Stimulated activated CD8-positive, alpha-beta memory T cell treated with anti-CD3 and anti-CD28 coated beads, Interleukin-2, amount 100 ng/mL, for 1 hour (primary cell): ENCODE measurements around the gene PCGF3.

ENCODE experiments used
- DNase-seq, 2 donors: peaks; one replicate each; pipeline ENCODE4 v3.0.0-alpha.2; 2020; ENCODE audit warnings: low read depth in 2 of 2

The PCGF3 gene

DNA sequence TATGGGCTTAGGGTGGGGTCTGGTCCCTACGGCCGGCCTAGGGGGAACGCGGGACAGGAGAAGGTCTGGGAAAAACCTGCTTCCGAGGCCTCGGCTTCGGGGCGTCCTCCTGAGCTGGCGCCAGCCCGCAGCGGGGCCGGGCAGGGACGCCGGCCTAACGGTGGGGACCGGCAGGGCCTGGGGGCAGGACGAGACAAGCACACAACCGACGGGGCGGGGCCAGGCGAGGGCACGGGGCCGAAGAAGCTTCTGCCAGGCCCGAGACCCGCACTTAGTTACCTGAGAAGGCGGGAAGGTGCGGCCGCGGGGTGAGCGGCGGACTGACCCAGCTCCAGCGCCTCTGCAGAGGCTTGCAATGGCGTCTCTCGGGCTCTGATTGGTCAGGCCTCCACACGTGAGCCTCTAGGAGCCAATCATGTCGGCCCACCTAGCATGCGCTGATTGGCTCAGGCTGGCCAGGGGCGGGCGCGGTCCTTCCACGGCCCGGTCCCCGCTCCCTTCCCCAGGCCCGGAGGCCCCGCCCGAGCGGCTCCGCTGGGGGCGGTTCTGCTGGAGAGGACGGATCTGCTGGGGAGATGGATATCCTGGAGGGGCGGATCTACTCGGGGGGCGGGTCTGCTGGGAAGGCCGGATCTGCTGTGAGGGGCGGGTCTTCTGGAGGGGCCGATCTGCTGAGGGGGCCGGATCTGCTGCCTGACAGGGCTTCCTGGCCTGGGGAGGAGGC lies 76.0 kb downstream of the PCGF3 start:
- peak; percentile 96 to 97 for DNase-seq

DNA sequence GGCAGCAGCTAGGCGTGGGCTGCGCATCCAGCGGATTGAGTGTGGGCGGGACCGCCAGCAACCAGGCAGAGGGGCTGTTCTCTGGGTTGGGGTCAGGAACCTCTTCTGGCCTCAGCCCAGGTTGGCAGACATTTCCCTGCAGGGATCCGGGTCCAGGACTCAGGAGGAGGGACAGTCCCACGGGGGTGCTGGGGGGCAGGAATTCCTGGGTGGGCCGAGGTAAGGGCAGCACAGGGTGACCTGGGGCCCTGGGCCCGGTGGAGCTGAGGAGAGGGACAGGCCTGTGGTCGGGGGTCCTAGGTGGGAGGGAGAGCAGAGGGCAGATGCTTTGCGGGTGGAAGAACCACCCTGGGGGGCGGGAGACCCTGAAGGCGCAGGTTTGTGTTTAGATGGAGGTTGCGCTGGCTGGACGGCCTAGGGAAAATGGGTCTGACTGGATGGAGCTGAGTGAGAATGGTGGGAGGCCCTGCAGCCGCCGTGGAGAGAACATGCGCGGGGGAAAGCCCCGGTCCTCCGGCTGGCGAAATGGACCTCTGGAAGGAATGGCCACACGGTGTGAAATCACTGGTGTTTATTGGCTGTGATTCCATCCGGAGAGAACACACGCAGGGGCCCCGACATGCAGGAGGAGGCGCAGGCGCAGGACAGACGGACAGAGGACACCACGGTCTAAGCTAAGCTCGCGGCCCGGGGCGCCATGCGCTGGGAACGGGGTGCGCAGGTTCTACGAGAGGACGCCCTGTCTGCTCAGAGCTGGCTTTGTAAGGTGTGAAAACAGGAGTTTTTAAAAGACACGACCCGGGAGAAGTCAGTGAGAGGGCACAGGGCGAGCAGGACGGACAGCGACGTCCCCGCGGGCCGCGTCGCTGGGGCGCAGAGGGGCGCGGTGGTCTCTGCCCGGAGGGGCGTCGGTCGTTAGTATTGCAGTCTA lies 79.0 kb downstream of the PCGF3 start:
- DNase-seq = no peak

DNA sequence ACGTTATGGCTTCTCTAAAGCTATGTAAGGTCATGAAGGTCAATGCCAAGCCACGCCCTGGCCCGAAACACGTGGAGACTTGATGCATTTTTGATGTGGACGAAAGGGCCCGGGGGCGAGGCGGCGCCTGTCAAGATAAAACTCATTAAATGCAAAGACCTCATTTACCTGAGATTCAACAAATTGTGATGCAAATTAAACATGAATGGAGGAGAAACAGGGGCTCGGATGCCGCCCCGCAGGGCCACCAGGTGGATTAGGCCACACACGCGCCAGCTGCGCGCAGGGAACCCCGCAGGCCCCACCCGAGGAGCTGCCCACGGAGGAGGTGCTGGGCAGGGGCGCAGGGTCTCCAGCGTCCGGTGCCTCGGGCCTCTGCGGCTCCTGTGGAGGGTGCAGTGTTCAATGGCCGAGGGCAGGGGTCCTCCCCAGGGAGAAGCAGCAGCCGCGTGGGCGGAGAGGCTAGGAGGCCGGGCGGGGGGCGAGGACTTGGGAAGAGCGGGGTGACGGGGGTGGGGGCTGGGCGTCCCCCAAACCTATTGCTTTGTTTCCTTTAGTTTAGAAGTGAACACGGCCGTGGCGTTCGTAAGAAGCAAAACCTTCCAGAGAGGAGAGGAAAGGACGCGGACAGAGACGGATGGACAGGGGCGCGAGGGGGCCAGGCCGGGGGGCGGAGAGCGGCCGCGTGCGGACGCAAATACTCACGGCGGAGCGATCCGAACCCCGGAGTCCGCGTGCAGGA lies 79.9 kb downstream of the PCGF3 start:
- DNase-seq = no peak

DNA sequence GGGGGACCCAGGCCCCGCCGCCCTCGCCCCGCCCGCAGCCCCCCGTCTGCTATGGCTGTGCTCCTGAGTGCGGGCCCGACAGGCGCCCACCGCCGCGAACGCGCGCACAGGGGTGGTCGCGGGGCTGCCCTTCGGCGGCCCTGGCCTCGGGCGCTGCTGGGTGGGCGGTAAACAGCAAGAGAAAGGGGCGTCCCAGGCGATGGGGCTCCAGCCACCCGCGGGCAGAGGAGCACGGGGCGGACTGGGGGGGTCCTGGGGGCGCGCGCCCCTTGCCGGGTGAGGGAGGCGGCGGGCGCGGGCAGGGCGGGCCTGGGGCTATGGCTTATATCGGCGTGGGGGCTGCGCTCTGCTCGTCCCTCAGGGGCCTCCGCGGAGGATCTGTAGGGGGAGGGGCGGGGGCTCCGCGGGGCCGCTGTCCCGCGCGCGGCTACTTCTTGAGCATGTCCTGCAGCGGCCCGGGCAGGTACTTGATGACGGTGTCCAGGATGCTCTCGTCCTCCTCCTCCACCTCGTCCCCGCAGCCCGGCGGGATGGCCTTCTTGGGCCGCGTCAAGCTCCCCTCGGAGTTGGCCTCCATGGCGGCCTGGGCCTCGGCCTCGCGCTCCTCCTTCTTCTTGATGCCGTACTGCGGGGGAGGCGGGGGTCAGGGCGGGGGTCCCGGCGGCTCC lies 80.6 kb downstream of the PCGF3 start:
- DNase-seq = no peak

DNA sequence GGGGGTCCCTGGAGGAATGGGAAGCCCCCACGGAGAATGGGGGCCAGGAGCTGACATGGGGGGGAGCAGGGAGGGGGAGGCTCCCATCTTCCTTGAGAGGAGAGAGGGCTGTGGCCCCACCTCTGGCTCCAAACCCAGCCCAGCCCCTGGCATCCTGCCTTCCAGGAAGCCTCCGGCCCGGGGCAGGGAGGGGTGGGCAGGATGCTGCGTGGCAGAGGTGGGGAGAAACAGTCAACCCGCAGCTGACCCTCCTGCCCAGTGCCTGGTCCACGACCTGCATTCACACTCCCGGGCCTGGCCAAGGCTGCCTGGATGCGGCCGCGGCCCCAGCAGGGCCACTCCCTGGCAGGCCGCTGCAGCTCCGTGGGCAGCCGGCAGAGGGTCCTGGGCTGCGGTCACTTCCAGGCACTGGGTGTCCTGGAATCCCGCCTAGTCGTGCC lies 81.2 kb downstream of the PCGF3 start:
- no peak for DNase-seq

DNA sequence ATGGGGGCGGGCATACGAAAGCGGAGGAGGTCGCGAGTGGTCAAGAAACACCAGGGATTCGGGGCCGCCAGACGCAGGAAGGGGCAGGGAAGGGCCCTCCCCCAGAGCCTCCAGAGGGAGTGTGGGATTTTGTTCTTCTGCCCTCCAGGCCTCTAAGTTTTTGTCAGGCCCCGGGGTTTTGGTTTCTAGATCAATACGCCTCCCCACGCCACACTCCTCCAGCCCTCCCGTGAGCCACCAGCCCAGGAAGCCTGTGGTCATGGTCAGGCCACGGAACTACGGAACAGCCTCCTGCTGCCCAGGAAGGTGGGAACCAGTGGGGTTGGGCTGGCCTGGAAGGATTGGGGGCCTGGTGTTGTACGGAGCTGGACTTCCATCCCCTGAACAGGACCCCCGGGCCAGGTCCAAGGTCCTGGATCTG lies 81.9 kb downstream of the PCGF3 start:
- DNase-seq = no peak

DNA sequence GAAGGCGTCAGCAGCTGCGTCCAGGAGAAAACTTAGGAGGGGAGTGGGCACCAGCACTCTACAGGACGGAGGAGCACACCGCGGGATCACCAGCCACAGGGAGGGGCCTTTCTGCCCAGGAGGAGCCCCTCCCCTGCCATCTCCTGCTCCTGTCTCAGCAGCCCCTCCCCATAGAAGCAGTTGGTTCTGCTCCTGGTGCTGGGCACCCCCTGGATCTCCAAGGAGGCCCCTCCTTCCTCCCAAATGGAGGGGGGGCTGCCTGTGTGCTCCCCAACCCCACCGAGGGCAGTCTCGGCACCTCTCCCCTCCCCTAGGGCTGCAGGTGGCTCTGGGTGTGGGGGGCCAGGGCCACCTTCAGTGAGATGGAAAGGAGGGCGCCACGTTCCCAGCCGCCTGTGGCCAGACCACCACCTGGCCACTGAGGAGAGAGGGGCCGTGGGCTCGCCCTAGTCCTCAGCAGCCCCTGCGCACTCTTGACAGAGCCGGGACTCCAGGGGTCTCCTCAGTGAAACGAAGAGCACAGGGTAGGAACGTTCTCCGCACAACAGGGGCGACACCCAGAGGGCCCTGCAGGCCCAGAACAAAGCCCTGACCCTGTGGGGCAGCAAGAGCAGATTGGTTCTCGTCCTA lies 82.5 kb downstream of the PCGF3 start:
- no peak for DNase-seq

DNA sequence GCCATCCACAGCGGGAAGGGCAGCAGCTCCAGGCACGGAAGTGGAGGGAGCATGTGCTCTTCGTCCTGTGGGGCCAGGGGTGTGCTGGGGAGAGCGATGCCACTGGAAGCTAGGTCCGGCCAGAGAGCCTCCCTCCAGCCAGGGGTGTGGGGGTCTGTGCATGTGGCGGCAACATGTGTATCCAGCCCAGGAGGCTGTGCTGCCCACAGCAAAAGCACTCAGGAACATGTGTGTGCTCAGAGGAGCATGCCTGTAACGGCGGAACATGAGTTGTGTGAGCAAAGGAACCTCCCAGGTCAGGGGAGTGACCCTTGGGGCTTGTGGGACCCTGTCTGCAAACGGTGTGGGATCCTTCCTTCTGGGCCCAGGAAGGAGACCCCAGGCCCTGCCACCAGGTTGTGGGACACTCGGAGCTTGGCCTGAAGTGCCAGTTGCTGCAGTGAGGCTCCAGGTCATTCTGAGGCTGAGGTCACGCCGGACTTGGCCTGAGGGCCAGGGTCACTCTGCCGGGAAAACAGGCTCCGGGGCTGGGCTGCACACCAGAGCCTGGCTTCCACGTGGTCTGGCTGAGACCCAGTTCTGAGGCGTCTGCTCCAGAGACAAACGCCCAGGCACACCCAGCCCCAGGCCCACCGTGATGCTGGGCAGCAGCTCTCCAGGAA lies 83.1 kb downstream of the PCGF3 start:
- no peak for DNase-seq

DNA sequence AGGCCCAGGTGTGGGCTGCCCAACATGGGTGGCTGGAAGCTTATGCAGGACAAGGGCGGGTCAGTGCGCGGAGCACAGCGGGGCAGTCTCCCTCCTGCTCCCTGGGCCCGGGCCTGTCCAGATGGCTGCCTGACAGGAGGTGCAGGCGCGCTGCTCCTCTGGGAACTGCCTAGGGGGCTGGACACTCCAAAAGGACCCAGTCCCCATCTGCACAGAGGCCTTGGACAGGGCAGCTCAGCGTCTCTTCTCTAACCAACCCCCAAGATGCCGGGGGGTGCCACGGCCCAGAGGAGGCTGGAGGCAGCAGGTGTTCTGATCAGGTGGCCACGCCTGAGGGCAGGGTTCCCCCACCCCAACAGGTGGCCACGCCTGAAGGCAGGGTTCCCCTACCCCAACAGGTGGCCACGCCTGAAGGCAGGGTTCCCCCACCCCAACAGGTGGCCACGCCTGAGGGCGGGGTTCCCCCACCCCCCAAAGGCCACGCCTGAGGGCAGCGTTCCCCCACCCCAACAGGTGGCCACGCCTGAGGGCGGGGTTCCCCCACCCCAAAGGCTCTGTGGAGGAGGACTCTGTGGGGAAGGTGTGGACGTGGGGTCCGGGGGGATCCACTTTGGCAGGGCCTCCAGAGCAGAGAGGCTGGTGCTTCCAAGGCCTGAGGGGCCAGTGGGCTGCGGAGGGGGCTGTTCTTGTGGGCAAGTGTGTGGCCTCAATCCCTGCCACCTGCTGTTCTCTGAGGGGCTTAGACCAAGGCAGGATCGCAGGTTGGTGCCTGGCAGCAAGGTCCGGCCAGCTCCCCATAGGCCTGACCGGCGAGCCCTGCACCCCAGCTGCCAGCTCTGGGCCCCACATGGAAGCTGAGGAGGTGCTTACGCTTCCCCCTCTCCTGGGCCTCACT lies 84.2 kb downstream of the PCGF3 start:
- no peak for DNase-seq

DNA sequence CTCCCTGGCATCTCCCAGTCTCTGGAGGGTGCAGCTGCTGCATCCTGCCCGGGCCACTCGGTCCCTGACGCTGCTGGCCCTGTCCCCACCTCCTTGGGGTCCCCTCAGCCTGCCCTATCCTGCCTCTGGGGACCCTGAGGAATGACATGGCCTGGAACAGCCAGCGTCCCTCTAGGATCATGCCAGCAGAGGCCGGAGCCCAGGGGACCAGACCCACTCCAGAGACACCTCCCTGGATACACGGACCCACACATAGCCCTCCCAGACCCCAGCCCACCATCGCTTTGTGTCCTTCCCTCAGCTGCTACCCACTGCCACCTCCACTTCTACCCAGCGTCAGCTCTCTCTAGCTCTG lies 84.8 kb downstream of the PCGF3 start:
- no peak for DNase-seq

DNA sequence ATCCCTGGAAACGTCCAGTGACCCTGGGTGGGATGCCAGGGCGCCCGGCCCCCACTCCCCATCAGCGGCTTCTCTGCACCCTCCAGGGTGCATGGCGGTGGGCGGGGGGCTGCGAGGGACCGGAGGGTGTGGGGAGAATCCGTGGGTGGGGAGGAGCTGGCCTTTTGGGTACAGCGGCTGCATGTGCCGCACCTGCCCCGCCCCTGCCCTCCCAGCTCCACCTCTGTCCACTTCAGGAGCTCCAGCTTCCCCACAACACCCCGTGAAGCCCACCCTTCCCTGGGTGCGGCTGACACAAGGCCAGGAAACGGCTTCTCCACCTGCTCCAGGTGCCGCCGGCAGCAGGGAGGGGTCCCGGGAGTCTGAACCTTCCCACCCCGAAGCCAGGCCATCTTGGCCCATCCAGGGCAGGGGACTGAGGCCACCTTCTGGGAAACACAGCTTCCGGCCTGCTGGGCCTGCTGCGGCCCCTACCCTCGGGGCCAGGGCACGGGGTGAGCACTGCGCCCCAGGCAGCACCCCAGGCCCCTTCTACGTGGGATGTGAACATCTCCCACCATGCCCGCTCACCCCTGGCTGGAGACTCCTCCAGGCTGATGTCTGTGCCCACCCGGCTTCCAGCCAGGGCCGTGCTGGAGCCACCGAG lies 85.7 kb downstream of the PCGF3 start:
- DNase-seq = no peak

DNA sequence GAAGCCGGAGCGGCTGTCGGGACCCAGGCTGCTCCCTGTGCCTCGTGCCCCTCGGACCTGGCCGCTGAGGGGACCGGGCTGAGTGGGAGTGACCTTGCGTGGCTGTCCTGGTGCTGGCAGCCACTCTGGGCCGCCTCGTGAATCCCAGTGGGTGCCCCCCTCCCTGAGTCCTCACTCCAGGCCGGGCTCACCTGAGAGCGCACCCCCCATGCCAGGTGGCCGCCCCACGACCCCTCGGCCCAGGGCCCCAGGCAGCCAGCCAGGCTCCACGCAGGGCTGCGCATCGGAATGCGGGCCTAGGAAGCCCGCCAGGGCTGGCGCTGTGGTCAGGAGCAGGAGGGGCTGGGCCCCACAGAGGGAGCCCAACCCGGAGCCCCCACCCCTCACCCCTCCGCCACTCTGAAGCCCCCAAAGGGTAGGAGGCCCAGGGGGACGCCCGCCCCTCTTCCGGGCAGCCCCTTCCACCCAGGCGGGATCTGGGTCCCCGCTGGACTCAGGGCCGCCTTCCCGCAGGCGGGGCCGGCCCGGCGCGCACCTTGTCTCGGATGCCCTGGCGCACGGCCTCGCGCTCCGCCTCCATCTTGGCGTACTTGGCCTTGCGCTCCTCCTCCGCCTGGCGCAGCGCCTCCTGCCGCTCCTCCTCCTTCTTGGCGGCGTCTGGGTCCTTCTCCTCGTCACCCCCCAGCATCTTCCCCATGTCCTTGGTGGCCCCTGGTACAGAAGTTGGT lies 86.4 kb downstream of the PCGF3 start:
- DNase-seq = no peak

DNA sequence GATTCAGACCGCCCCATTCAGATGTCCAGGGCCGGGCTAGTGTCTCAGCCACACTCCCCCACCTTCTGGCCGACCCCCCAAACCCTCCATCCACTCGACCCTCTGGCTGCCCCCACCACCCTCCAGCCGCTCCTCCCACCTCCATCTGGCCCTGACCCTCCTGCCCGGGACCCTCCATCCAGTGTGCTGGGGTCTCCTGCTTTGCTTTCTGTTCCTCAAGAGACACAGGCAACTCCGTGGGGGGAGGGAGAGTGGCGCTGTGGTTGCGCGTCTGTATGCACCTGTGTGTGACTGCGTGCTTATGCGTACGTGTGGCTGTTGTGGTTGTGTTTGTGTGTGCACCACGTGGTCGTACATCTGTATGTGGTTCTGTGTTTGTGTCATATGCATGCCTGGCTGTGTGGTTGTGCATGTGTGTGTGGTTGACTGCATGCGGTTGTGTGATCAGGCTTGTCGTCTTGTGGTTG lies 87.0 kb downstream of the PCGF3 start:
- DNase-seq = no peak

DNA sequence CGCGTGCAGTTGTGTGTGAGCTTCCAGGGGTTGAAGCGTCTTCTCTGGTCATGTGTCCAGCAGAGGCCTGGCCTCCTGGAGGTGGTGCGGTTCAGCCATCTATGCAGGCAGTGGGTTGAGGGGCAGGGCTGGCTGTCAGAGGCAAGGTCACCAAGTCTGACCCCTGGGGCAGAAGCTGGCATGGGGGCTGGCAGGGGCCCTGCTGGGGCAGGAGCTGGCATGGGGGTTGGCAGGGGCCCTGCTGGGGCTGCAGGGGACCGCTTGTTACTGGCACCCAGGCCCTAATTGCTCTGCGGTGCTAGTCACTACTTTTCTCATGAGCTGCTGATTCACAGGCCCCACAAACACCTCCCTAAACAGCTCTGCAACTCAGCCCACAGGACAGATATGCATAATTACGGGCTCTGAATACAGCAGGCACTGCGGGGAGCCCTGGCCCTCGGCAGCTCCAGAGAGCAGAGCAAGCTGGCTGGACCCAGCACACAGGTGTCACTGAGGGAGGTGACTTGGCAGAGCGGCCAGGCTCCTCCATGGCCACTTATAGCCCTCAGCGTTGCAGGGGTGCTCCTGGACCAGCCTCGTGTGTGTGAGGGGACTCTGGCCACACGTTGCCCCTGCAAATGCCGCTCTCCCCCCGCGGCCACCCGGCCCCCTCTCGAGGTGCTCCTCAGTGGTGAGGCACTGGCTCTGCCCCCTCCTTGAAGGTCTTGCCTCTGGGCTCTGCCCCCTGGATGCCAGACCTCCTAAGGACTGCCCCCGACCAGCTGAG lies 87.6 kb downstream of the PCGF3 start:
- DNase-seq = no peak

DNA sequence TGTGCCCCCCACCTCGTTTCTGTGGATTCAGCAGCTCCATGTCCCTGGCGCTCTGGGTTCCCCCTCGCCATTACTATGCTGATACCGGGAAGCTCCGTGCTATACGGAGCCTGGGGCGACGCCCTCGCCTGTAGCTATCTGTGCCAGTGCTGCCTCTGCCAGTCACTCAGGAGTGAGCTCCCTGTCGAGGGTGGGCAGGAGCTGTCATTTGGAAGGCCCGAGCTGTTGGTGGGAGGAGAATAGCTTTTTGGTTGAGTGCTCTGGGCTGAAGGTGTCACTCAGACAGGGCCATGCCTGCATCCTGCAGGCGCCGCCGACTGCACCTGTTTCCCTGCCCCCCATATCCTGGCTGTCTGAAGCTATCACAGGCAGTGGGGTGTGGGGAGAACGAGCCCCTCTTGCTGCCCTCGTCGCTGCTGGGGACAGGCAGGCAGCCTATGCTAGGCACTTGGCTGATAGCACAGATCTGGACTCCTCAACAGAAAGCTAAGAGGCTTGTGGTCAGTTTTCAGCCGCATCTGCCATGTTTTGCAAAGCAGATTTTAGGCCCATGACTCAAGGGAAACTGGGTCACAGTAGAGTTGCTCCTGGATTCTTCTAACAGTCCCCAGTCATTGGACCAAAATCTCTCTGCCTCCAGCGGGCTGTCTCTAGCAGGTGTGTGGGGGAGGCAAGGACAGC lies 88.4 kb downstream of the PCGF3 start:
- no peak for DNase-seq

DNA sequence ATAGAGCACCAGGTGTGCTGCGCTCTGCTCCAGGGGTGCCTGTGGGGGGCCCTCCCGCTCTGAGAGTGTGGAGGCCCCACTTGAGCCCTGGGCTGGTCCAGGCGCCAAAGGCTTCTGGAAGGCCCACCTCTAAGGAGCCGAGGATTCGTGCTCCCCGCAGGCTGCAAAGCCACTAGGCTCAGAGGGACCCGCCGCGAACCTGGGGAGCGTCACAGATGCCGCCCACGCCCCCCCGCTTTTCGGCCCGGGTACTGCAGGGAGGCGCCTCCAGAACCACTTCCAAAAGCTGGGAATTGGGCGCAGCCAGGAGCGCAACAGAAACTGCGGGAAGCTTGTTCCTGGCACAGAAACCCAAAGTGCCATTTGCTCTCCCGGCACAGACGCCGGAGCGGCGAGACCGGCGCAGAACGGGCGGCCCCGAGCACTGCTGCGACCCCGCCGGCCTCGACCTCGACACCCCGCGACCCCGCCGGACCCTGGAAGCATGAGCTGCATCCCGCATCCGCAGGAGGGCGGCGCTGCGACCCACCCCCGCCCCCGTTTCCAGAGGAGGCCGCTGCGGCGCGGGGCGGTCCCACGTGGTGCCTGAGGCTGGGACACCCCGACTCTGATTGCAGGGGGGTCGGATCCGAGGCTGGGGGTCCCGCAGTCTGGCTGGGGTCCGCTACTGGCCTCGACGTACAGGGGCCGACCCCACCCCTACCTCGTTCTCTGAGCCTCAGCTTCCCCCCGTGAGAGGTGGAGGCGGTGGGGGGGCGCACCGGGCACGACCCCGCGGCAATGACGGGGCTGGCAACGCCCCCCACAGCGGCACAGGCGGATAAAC lies 89.5 kb downstream of the PCGF3 start:
- no peak for DNase-seq
